Astrocyte (in vitro differentiated cells and primary cell): ENCODE data around the gene MAP3K21.

ENCODE experiments used
- CTCF ChIP-seq: IDR thresholded peaks from 2 replicates; pipeline ENCODE4 v1.5.1; 2011; ENCODE audit warnings: low read depth, mild to moderate bottlenecking, inconsistent platforms, low read length, moderate library complexity; ENCODE audit not compliant: insufficient read depth
- EZH2 ChIP-seq: IDR thresholded peaks from 2 replicates; pipeline ENCODE4 v1.6.1; 2012; ENCODE audit warnings: mild to moderate bottlenecking, low read length, inconsistent platforms; ENCODE audit not compliant: insufficient read depth

DNA sequence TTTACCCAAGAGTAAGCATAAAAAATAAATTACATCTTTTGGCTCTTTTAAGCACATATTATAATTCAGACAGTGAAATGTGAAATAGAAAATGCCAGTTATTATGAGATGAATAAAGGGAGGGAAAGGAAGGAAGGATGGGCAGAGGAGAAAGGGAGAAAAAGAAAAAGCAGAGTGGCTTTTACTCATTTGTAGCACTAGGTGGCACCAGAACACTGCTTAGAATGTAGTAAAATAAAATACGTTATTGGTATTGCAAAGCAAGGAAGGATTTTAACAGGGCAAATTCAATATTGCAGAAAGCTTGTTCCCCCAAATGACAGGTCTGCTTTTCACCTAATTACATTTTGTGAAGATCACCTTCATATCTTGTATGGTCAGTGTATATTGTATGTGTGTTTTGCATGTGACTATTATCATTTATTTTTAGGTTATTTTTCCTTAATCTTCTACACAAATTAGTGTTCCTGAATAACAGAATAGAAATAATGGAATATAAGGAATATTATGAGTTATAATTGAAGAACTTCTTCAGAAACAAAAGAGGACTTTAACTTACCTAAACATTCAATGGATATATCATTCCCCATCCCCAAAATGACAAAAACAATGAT, 22.9 kb upstream of the MAP3K21 start:
- TF ChIP-seq CTCF, result peak; percentile 77
- TF ChIP-seq EZH2, result no peak
